Activated CD8-positive, alpha-beta T cell treated with anti-CD3 and anti-CD28 coated beads, Interleukin-2, amount 10 ng/mL, durations not matched to agents 7 days and 5 days (primary cell): Measurements from ENCODE around the gene CERKL. TPM values are rescaled to one million over a fixed set of nuclear protein-coding genes. Genes with fewer than 3 reads are reported as not detected.

Experiments
- ATAC-seq: fragments of 150-1000 bp; cut with Tn5 transposase; one replicate; pipeline ENCODE4 v1.10.0; 2021; ENCODE audit warnings: moderate library complexity
- CTCF ChIA-PET: fragments of 350-600 bp; sonication (Branson Sonifier 250); formaldehyde crosslinking; loops from one replicate; lab custom pipeline; 2021; ENCODE audit warnings: antibody characterized with exemption; lab: Charles Lee
- POLR2A ChIA-PET: fragments of 350-600 bp; sonication (Branson Sonifier 250); formaldehyde crosslinking; loops from one replicate; lab custom pipeline; 2021; ENCODE audit warnings: antibody characterized with exemption; lab: Charles Lee
- DNase-seq: peaks from one replicate; pipeline ENCODE4 v3.0.0-alpha.2; 2020
- H3K27ac Mint-ChIP-seq: one replicate; pipeline ENCODE4 v1.8.0; 2021; ENCODE audit warnings: mild to moderate bottlenecking, mixed read lengths
- H3K27me3 Mint-ChIP-seq: one replicate; pipeline ENCODE4 v1.8.0; 2021; ENCODE audit warnings: low read depth, mixed read lengths
- H3K36me3 Mint-ChIP-seq: one replicate; pipeline ENCODE4 v1.8.0; 2021; ENCODE audit warnings: low read depth, mixed read lengths
- H3K4me1 Mint-ChIP-seq: one replicate; pipeline ENCODE4 v1.8.0; 2021; ENCODE audit warnings: low read depth, mixed read lengths
- H3K4me3 Mint-ChIP-seq: one replicate; pipeline ENCODE4 v1.8.0; 2021; ENCODE audit warnings: mild to moderate bottlenecking, mixed read lengths
- H3K9me3 Mint-ChIP-seq: one replicate; pipeline ENCODE4 v1.8.0; 2022; ENCODE audit warnings: mixed read lengths; ENCODE audit not compliant: insufficient read depth
- total RNA-seq, 2 experiments: library from RNA; stranded (reverse); gene quantifications; one replicate each; pipeline ENCODE4 v1.2.3, GENCODE V29; 2021

Gene CERKL
- total RNA-seq, 2 experiments from 2014 or later: not detected

DNA sequence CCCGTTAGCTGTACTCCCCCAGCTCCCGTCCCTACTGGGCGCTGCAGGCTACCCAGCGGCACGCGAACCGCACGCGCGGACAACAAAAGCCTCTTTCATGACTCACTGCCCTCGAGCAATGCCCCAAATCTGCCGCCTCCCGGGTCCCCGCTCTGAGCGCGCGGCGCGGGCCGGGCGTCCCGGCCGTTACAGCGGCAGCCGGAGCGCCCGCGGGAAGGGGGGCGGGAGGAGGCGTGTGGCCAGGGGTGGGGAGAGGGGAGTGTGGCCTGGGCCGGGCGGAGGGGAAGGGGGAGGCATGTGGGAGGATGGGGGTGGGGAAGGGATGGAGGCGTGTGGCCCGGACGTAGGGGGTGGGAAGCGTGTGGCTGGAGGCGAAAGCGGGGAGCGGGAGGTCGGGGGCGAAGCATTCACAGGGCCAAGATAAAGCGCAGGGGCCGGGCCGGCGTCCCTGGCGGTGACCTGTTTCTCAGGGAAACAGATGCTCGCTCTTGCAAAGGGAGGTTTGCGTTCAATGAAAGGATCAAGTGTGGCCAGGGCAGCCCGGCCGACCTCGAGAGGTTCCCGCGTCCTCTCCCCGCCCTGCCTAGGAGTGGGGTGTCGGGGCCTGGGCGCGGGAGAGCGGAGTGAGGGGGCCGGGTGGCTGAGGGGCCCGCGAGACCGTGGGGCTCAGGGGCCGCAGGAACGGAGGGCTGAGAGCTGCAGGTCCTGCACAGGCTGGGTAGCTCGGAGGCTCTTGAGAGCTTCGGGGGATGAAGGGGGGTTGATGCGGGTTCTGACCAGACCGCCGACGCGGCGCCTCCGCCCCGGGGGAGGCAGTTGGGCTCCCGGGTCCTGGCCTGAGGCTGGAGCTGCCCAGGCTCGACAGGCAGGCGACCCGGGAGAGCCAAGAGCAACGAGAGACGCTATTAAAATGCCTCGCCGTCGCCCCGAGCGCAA lies 26.9 kb upstream of the CERKL start:
- H3K4me1 Mint-ChIP-seq: peaks cover 27% of the 10 kb centered on the region
- DNase-seq (no peak), ATAC-seq (peak; percentile 40)
- no peak overlapping the region for H3K27ac Mint-ChIP-seq
- ChIA-PET POLR2A (interaction anchor here (0.9 kb wide), 1 partner anchor 75 kb away, joined by 3 read pairs; no protein-coding TSS in a partner anchor), CTCF (no interaction called here)
- peaks cover 5% of the 10 kb centered on the region for H3K36me3 Mint-ChIP-seq
- peaks cover 8% of the 10 kb centered on the region for H3K9me3 Mint-ChIP-seq
- H3K4me3 Mint-ChIP-seq: no peak overlapping the region
- peaks cover 81% of the 10 kb centered on the region for H3K27me3 Mint-ChIP-seq

DNA sequence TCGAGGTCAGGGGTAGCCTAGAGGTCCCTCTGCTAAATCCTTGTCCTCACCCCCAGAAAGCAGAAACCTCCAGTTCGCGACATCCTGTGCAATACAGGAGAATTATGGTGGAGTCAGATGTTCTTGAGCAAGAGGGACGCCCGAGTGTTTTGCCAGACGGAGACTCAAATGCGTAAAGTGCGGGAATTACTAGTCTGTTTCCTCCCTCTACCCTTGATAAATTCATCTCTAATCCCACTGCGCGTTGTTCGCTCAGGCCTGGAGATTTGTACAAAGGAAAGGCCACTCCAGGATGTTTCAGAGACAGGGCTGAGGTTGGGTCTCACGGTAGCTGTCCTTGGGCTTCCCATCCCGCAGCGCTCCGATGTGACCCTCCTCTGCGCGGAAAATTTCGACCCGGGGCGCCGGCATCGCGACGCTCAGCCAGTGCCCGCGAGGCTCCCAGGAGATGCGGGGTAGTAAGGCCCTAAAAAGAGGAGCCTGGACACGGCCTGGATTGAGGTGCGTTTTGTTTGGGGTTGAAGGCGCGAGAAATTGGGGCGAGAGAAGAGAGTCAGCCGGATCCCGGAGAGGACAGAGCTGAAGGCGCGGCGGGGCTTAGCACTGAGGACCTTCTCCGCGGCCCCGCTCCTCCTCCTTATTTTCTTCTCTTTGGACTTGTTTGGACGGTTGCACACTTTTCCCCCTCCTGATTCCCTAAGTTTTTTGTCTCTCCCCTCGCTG lies 26.1 kb upstream of the CERKL start:
- H3K36me3 Mint-ChIP-seq: peaks cover 5% of the 10 kb centered on the region
- H3K27ac Mint-ChIP-seq: no peak overlapping the region
- peaks cover 8% of the 10 kb centered on the region for H3K9me3 Mint-ChIP-seq
- peaks cover 34% of the 10 kb centered on the region for H3K4me1 Mint-ChIP-seq
- H3K27me3 Mint-ChIP-seq: peaks cover 84% of the 10 kb centered on the region
- ChIA-PET POLR2A (interaction anchor here (0.9 kb wide), 1 partner anchor 75 kb away, joined by 3 read pairs; no protein-coding TSS in a partner anchor), CTCF (no interaction called here)
- no peak for DNase-seq
- no peak for ATAC-seq
- H3K4me3 Mint-ChIP-seq: peak overlapping the region; percentile 9

DNA sequence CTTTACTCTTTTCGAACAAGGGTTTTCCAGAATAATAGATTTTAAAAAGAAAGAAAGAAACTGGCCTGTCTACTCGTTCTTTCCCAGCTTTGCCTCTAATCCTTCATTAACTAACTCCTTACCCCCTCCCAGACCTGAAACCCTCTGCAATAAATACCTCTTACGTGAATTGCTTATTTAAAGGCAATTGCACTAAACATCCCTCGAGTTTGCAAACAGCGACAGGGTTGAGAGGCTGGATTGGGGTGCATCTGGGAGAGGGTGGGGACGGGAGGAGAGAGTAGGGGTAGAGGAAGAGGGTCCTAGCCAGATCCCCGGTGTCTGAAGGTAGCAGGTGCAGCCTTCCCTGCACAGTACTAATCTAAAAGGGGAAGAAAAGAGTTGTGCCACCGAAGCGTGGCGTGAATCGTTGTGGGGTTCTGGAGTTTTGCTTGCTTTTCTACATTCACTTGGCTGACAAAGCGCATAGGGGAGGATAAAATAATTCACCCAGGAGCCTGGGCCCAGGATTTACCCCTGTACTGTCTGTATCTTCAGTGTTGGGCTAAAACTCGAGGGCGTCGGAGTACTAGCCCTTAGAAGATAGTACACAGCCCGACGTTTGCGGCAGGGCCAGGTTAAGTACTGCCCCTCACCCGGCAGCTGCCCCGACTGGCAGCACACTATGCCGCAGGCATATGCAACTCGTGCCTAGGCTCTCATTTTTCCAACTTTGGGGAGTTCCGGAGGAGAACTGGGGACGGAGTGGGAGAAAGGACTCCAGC lies 25.3 kb upstream of the CERKL start:
- ChIA-PET POLR2A (no interaction called here), CTCF (no interaction called here)
- ATAC-seq (no peak), DNase-seq (no peak)
- H3K36me3 Mint-ChIP-seq: peaks cover 5% of the 10 kb centered on the region
- peaks cover 38% of the 10 kb centered on the region for H3K4me1 Mint-ChIP-seq
- no peak overlapping the region for H3K4me3 Mint-ChIP-seq
- peaks cover 8% of the 10 kb centered on the region for H3K9me3 Mint-ChIP-seq
- H3K27me3 Mint-ChIP-seq: peaks cover 85% of the 10 kb centered on the region
- H3K27ac Mint-ChIP-seq: no peak overlapping the region

DNA sequence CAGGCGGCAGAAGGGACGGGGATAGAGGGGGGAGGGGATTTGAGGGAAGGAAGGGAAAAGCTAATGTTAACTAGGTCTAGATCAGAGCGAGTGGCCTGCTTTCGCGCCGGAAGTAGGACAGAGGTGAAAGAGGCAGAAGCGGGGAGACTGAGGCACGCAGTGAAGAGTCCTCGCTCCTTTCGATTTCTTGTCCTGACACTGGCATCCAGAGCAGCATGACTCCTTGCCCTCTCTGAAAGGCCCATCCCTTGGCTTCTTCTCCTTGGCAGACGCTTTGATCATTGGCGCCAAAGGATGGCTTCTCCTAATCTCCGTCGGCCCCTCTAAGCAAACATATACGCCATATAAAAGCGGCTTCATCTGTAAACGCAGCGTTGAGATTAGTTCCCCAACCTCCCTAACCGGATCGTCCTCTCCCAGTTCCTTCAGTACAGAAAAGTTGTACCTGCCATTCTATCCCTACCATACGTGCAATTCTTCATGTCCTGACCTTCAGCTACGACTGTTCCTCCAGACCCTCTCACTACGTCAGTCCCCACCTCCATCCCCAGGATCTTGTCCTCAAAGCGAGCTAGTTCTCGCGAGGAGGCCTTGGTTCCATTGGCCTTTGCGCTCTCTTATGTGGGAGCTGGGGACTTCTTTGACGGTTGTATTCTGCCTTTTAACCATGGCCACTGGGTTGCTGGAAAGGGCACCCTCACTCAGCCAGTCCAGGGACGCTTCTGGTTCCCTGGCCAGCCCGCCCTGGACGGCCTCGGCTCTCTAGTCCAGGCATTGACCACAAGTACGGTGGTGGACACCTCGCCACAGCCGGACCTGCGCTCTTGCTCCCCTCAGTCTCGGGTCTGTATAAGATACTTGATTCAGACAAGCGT lies 24.3 kb upstream of the CERKL start:
- Mint-ChIP-seq H3K9me3 (peaks cover 8% of the 10 kb centered on the region), H3K4me1 (peaks cover 38% of the 10 kb centered on the region), H3K36me3 (peaks cover 5% of the 10 kb centered on the region), H3K27me3 (peaks cover 81% of the 10 kb centered on the region), H3K27ac (no peak overlapping the region), H3K4me3 (peak overlapping the region; percentile 12)
- DNase-seq (no peak), ATAC-seq (no peak)
- ChIA-PET CTCF (no interaction called here), POLR2A (no interaction called here)

DNA sequence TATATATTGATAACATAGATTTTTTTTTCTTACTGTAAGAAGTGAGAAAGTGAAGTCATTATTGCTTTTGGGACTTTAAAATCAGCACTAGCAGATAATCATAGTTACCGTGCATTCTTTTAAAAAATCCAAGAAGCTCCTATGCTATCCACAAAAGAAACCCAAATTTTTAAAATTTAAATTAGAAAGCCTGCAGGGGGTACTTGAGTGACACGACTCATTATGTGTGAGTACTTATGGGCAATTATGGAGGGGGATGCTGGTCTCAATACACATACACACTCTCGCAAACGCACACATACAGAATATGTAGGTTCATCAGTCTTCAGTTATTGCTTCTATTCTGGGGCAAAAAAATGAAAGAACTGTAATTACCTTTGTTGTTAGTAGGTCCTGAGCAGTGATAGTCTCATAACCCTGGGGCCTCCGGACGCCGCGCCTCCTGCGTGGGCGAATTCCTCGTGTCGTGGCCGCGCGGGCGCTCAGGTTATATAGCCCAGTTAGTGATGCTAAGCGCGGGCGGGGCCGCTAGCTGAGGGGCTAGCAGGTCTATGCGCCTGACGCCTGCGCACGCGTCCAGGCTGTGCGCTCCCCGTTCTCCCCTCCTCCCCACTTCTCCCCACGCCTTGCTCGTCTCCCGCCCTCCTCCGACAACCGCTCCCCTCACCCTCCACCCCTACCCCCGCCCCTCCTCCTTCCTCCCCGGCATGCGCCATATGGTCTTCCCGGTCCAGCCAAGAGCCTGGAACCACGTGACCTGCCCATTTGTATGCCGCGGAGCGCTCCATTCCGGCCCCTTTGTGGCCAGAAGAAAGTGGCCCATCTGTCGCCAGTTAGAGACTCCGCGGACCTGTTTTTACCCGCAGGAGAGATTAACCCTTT lies 23.4 kb upstream of the CERKL start, which contains the start of gene NEUROD1:
TSS of gene NEUROD1 (minus strand) at position 463 of the 882 bp plus-strand sequence. CDS start 1,657 bp downstream, outside the sequence.
- peaks cover 8% of the 10 kb centered on the region for H3K9me3 Mint-ChIP-seq
- peaks cover 38% of the 10 kb centered on the region for H3K4me1 Mint-ChIP-seq
- ChIA-PET CTCF (no interaction called here), POLR2A (no interaction called here)
- ATAC-seq (peak; percentile 35), DNase-seq (peak; percentile 27)
- peaks cover 78% of the 10 kb centered on the region for H3K27me3 Mint-ChIP-seq
- H3K4me3 Mint-ChIP-seq: peak within 1 kb of the TSS; percentile 12
- no peak within 1 kb of the TSS for H3K27ac Mint-ChIP-seq
- peaks cover 5% of the 10 kb centered on the region for H3K36me3 Mint-ChIP-seq

DNA sequence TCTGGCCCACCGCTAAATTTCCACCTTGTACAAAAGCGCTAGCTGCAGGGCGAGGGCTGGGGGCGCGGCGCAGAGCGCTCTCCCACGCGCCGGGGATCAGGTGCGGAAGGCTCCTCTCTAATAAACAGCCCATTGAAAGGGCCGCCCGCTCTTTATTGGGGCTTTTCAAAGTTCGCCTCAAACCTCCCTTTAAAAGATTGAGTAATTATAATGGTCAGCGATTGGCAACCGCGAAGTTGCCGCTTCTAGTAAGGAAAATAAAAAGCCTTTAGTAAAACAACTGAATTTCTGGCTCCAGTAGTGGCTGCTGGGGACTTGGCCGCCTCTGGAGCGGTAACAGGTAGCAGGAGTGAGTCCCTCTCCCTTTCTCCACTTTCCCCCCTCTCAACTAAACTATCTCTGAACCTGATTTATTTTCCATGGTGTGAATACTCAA lies 22.7 kb upstream of the CERKL start:
- no peak overlapping the region for H3K4me3 Mint-ChIP-seq
- CTCF ChIA-PET: no interaction called here

DNA sequence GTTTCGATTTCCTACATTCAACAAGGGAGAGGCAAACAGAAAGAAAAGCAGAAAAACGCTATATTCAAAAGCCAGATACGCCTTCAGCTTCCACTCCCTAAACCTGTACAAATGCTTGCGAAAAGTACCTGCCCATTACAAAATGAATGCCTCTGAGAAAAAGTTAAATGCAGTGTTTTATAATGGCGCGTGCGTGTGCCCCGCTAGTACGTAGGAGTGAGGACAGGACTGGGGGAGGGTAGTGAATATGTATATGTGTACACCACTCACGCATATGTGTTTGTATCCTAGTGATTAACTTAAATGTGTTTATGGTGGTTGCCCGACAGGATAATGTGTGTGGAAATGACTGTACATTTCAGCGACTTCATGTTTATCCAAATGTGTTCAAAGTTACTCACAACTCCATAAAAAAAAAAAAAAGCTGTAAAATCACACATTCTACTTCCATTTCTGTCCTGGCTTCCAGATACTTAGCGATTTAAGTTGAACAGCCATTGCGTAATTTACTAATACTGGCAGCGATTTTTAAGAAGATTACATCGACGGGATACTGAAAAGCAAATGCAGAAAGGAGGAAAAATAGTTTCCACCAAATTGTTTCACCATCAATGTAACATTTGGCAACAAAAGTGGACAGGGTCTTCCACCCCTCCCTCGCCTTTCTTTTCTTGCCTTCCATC lies 22.1 kb upstream of the CERKL start:
- H3K36me3 Mint-ChIP-seq: peaks cover 2% of the 10 kb centered on the region
- CTCF ChIA-PET: interaction anchor here (0.7 kb wide), 1 partner anchor 258 kb away, joined by 3 read pairs; no protein-coding TSS in a partner anchor

More for the DNA sequence above, 22.7 kb upstream of the CERKL start:
- DNase-seq (no peak), ATAC-seq (no peak)
- peaks cover 38% of the 10 kb centered on the region for H3K4me1 Mint-ChIP-seq
- no peak overlapping the region for H3K27ac Mint-ChIP-seq
- POLR2A ChIA-PET: no interaction called here
- peaks cover 8% of the 10 kb centered on the region for H3K9me3 Mint-ChIP-seq
- peaks cover 76% of the 10 kb centered on the region for H3K27me3 Mint-ChIP-seq
- H3K36me3 Mint-ChIP-seq: peaks cover 2% of the 10 kb centered on the region

DNA sequence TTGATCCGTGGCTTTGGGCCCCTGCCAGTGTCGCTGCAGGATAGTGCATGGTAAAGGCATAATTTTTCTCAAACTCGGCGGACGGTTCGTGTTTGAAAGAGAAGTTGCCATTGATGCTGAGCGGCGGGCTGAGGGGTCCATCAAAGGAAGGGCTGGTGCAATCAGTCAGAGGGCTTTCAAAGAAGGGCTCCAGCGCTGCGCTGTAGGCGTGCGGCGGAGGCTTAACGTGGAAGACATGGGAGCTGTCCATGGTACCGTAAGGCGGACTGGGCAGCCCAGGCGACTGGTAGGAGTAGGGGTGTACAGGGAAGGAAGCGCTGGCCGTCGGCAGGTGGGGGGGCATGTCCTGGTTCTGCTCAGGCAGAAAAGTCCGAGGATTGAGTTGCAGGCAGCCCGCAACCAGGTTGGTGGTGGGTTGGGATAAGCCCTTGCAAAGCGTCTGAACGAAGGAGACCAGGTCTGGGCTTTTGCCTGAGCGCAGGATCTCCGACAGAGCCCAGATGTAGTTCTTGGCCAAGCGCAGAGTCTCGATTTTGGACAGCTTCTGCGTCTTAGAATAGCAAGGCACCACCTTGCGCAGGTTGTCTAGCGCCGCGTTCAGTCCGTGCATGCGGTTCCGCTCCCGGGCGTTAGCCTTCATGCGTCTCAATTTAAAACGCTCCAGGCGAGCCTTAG lies 21.1 kb upstream of the CERKL start:
- Mint-ChIP-seq H3K9me3 (peaks cover 8% of the 10 kb centered on the region), H3K4me1 (peaks cover 34% of the 10 kb centered on the region), H3K36me3 (peaks cover 2% of the 10 kb centered on the region), H3K27me3 (peaks cover 68% of the 10 kb centered on the region), H3K27ac (peak overlapping the region; percentile 83), H3K4me3 (peak overlapping the region; percentile 21)
- ATAC-seq (peak; percentile 88), DNase-seq (peak; percentile 87)
- ChIA-PET POLR2A (no interaction called here), CTCF (interaction anchor here (1.0 kb wide), 1 partner anchor 15 kb away, joined by 4 read pairs; no protein-coding TSS in a partner anchor)

More for the DNA sequence above, 22.1 kb upstream of the CERKL start:
- peaks cover 75% of the 10 kb centered on the region for H3K27me3 Mint-ChIP-seq
- peaks cover 38% of the 10 kb centered on the region for H3K4me1 Mint-ChIP-seq
- peak overlapping the region; percentile 28 for H3K4me3 Mint-ChIP-seq
- ATAC-seq: no peak
- no peak for DNase-seq
- H3K9me3 Mint-ChIP-seq: peaks cover 8% of the 10 kb centered on the region
- H3K27ac Mint-ChIP-seq: no peak overlapping the region
- POLR2A ChIA-PET: no interaction called here

DNA sequence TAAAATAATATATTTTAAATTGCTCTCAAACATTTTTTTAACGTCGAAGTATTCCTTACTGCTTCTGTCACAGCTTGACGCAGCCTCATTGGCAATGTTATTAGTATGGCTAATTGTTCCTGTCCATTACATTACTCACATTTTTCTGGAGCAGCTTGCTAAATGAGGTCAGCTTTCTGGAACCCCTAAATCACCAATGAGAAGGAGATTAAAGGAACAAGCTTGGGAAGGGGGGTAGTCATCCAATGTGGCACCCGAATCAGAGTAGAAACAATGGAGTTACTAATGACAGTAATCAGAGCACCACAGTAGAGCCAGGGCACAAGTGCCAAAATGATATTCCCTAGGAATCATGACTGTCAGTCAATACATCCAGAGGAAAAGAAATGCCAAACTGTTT lies 18.3 kb upstream of the CERKL start:
- ChIA-PET CTCF (interaction anchor here (1.2 kb wide), 1 partner anchor 40 kb away, joined by 3 read pairs; no protein-coding TSS in a partner anchor), POLR2A (no interaction called here)
- DNase-seq (no peak), ATAC-seq (no peak)
- H3K9me3 Mint-ChIP-seq: peaks cover 5% of the 10 kb centered on the region
- no peak overlapping the region for H3K27ac Mint-ChIP-seq
- peaks cover 45% of the 10 kb centered on the region for H3K27me3 Mint-ChIP-seq
- no peaks in the 10 kb centered on the region for H3K36me3 Mint-ChIP-seq
- H3K4me1 Mint-ChIP-seq: peaks cover 20% of the 10 kb centered on the region
- no peak overlapping the region for H3K4me3 Mint-ChIP-seq
